Thyroid gland (tissue), 4 donors: ENCODE data around the gene SCN2A. TPM values are rescaled to one million over a fixed set of nuclear protein-coding genes. Genes with fewer than 3 reads are reported as not detected.

Experiments used
- DNase-seq, 2 donors: peaks; one replicate each; pipeline ENCODE4 v3.0.0-alpha.2; 2019
- H3K27ac ChIP-seq, 3 donors: fragments of 200-600 bp; sonication (generic); 1 replicate in 2 of 3; 2 replicates in 1 of 3; pipeline ENCODE4 v1.5.1; 2016 to 2019; ENCODE audit warnings: mild to moderate bottlenecking in 1 of 3, moderate library complexity in 1 of 3
- H3K27me3 ChIP-seq: fragments of 200-600 bp; sonication (generic); one replicate; pipeline ENCODE4 v1.5.1; 2019
- H3K36me3 ChIP-seq, 2 donors: fragments of 200-600 bp; sonication (generic); one replicate each; pipeline ENCODE4 v1.5.1; 2016 to 2019
- H3K4me1 ChIP-seq, 2 donors: fragments of 200-600 bp; sonication (generic); one replicate each; pipeline ENCODE4 v1.5.1; 2017 to 2019
- H3K4me3 ChIP-seq, 3 donors: fragments of 200-600 bp; sonication (generic); replicated peaks in 1 of 3; 1 replicate in 2 of 3; 2 replicates in 1 of 3; pipeline ENCODE4 v1.5.1; 2016; ENCODE audit warnings: mild to moderate bottlenecking in 1 of 3
- H3K9me3 ChIP-seq: fragments of 200-600 bp; sonication (generic); one replicate; pipeline ENCODE4 v1.5.1; 2017
- CTCF ChIP-seq, 6 experiments: fragments of 200-600 bp in 3 of 6; fragments of 450-650 bp in 3 of 6; sonication (generic) in 3 of 6; IDR thresholded peaks; one replicate each; pipeline ENCODE4 v1.5.1; 2016 to 2019; ENCODE audit warnings: antibody characterized with exemption in 6 of 6, mild to moderate bottlenecking in 2 of 6, inconsistent platforms in 1 of 6, moderate library complexity in 1 of 6
- POLR2A ChIP-seq, 2 donors: fragments of 450-650 bp; IDR thresholded peaks; one replicate each; pipeline ENCODE4 v1.6.1; 2017; ENCODE audit warnings: antibody characterized with exemption in 2 of 2, mild to moderate bottlenecking in 2 of 2, moderate library complexity in 1 of 2
- WGBS, 2 donors: methylation state at CpG; one replicate each; pipeline ENCODE4 v1.1.5; 2017; 5-methylcytosine and 5-hydroxymethylcytosine counted together
- intact Hi-C: fragments of 100-400 bp; cut with DNase I; formaldehyde crosslinking; loops from one replicate; pipeline ENCODE4 v1.15.1; 2023
- total RNA-seq, 4 donors: library from RNA; depleted of rRNA; stranded (reverse); fragments of >200 nt; gene quantifications; one replicate each; pipeline ENCODE4 v1.2.3, GENCODE V29; 2016

The SCN2A gene
- total RNA-seq, 4 donors from 2014 or later, result under 0.01 to 0.33 (median 0.15) TPM

GRCh38 chr2:165280356-165280755 is 41.1 kb downstream of the SCN2A start:
- DNase-seq, result no peak
- Histone ChIP-seq H3K4me1 (peaks cover 8 to 11% of the 10 kb centered on the region in 2 donors), H3K36me3 (no peaks in the 10 kb centered on the region), H3K4me3 (no peak overlapping the region), H3K27ac (no peak overlapping the region), H3K27me3 (no peaks in the 10 kb centered on the region), H3K9me3 (no peaks in the 10 kb centered on the region)
- TF ChIP-seq POLR2A (IDR thresholded peaks at IDR 0.05), result no peak
- TF ChIP-seq CTCF (IDR thresholded peaks at IDR 0.05), result no peak
- intact Hi-C loops, result no loop called here
- 53 to 58% methylated on average over 4 of the region's 4 CpGs for WGBS, 2 donors

- DNase-seq, result no peak
- Histone ChIP-seq H3K4me3 (no peak overlapping the region), H3K27ac (no peak overlapping the region), H3K27me3 (no peaks in the 10 kb centered on the region), H3K4me1 (peaks cover 8 to 9% of the 10 kb centered on the region in 2 donors), H3K9me3 (no peaks in the 10 kb centered on the region), H3K36me3 (no peaks in the 10 kb centered on the region)
- TF ChIP-seq POLR2A (IDR thresholded peaks at IDR 0.05) (no peak), CTCF (IDR thresholded peaks at IDR 0.05) (no peak)
- WGBS, 2 donors, result 87 to 88% methylated on average over 4 of the region's 4 CpGs
- intact Hi-C loops, result no loop called here
Measured at GRCh38 chr2:165281387-165281786, 42.2 kb downstream of the SCN2A start.

- H3K4me1 ChIP-seq, result no peaks in the 10 kb centered on the region
- H3K36me3 ChIP-seq, result no peaks in the 10 kb centered on the region
- H3K27me3 ChIP-seq, result no peaks in the 10 kb centered on the region
- intact Hi-C loops, result no loop called here
- TF ChIP-seq POLR2A (IDR thresholded peaks at IDR 0.05), result no peak
- DNase-seq, result no peak
- no peak overlapping the region for H3K27ac ChIP-seq
- H3K9me3 ChIP-seq, result no peaks in the 10 kb centered on the region
- 95 to 96% methylated on average over 1 of the region's 1 CpG for WGBS, 2 donors
- no peak overlapping the region for H3K4me3 ChIP-seq
Measured at GRCh38 chr2:165283342-165283741, 44.1 kb downstream of the SCN2A start.

DNA sequence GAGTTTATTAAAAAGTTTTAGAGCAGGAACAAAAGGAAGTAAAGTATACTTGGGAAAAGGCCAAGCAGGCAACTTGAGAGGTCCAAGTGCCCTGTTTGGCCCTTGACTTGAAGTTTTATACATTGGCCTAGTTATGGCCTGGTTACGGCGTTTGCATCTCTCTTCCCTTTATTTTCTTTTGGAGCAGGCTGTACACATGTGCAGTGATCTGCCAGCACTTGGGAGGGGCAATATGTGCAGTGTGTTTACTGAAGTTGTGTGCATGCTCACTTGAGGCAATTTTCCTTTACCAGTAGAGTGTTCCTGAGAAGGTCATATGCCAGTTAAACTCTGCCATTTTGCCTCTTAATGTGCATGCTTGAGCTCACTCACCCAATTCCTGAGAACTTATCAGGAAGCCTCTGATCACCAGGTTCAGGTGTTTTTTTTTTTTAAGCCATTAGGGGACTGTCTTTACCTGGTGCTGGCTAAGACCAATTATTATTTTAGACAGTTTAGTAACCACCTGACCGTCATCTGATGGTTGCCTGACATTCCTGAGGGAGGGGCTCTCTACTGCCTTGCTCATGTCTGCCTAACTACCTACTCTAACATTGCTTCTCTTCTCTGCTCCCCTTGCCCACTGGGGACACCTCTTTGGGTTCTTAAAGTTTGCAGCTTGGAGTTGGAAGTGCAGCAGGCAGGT is 48.0 kb downstream of the SCN2A start:
- no peaks in the 10 kb centered on the region for H3K9me3 ChIP-seq
- 38 to 49% methylated on average over 3 of the region's 3 CpGs for WGBS, 2 donors
- no peaks in the 10 kb centered on the region for H3K27me3 ChIP-seq
- intact Hi-C loops, result no loop called here
- no peak for TF ChIP-seq POLR2A (IDR thresholded peaks at IDR 0.05)
- no peak for TF ChIP-seq CTCF (IDR thresholded peaks at IDR 0.05)
- H3K4me3 ChIP-seq, result no peak overlapping the region
- H3K27ac ChIP-seq, result no peak overlapping the region
- no peaks in the 10 kb centered on the region for H3K36me3 ChIP-seq
- H3K4me1 ChIP-seq, result no peaks in the 10 kb centered on the region
- peak in 1 of 2 donors; percentile 6 for DNase-seq

DNA sequence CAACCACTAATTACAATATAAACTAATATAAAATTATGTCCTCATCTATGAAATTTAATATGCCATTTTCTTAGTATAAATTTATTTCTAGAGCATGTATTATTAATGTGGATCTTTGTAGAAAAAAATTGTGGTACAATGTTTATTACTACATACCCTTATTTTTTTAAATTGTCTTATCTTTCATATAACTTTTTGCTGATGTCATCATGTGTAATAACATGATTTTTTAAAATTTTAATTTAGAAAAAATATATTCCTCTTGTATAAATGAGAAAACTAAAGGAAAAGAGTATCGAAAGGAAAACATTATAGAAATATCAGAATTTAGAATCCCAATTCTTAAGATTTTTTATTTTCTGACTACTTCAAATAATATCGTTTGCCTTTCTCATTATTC is 49.9 kb downstream of the SCN2A start:
- Histone ChIP-seq H3K27me3 (no peaks in the 10 kb centered on the region), H3K4me3 (no peak overlapping the region), H3K27ac (no peak overlapping the region), H3K9me3 (no peaks in the 10 kb centered on the region), H3K4me1 (peaks cover 0 to 3% of the 10 kb centered on the region in 2 donors), H3K36me3 (no peaks in the 10 kb centered on the region)
- intact Hi-C loops, result no loop called here
- 90 to 95% methylated on average over 2 of the region's 2 CpGs for WGBS, 2 donors
- no peak for DNase-seq
- TF ChIP-seq POLR2A (IDR thresholded peaks at IDR 0.05) (no peak), CTCF (IDR thresholded peaks at IDR 0.05) (no peak)
